Kidney tubule cell (primary cell): ENCODE results near the gene DDX39B.
"Not testable (repeated sequence)": the region's sequence is repeated elsewhere in the genome, so short reads cannot be mapped to it uniquely, and the experiment has no call there.

Source experiments
- DNase-seq: peaks from one replicate; pipeline ENCODE4 v3.0.0-alpha.2; 2018; ENCODE audit warnings: low spot score

Gene DDX39B

GRCh38 chr6:31528821-31529328 lies 12.9 kb downstream of the DDX39B start, which contains the start of gene MCCD1:
TSS of gene MCCD1 (plus strand) at chr6:31528962. CDS start at chr6:31529015, 53 bp downstream.
- peak; percentile 19 for DNase-seq

- DNase-seq: no peak
Measured at GRCh38 chr6:31528307-31528777, 13.5 kb downstream of the DDX39B start.

- DNase-seq: peak; percentile 46
Measured at GRCh38 chr6:31525932-31526591, 15.7 kb downstream of the DDX39B start.

GRCh38 chr6:31525553-31525931 lies 16.3 kb downstream of the DDX39B start:
- no peak for DNase-seq

GRCh38 chr6:31521835-31522234 lies 20.0 kb downstream of the DDX39B start:
- no peak for DNase-seq

GRCh38 chr6:31513456-31514165 lies 28.2 kb downstream of the DDX39B start:
- peak; percentile 54 for DNase-seq

GRCh38 chr6:31510007-31510406 lies 31.8 kb downstream of the DDX39B start:
- no peak for DNase-seq

- DNase-seq: not testable (repeated sequence)
Measured at GRCh38 chr6:31509036-31509435, 32.8 kb downstream of the DDX39B start.

- DNase-seq: no peak
Measured at GRCh38 chr6:31502586-31502985, 39.2 kb downstream of the DDX39B start.

- not testable (repeated sequence) for DNase-seq
Measured at GRCh38 chr6:31499648-31500047, 42.2 kb downstream of the DDX39B start.

- peak; percentile 22 for DNase-seq
Measured at GRCh38 chr6:31498748-31499147, 43.1 kb downstream of the DDX39B start.

- DNase-seq: peak; percentile 88
Measured at GRCh38 chr6:31497531-31498476, 44.0 kb downstream of the DDX39B start, which contains the start of gene MICB. TSS of gene MICB (plus strand) at chr6:31498145. CDS start at chr6:31498194, 49 bp downstream.

- not testable (repeated sequence) for DNase-seq
Measured at GRCh38 chr6:31496826-31497225, 45.0 kb downstream of the DDX39B start.

- peak; percentile 57 for DNase-seq
Measured at GRCh38 chr6:31495580-31495979, 46.2 kb downstream of the DDX39B start.

GRCh38 chr6:31493875-31494694 lies 47.7 kb downstream of the DDX39B start:
- DNase-seq: peak; percentile 77

GRCh38 chr6:31493550-31493874 lies 48.3 kb downstream of the DDX39B start:
- DNase-seq: not testable (repeated sequence)

- no peak for DNase-seq
Measured at GRCh38 chr6:31490115-31490873, 51.5 kb downstream of the DDX39B start.

GRCh38 chr6:31489086-31489485 lies 52.7 kb downstream of the DDX39B start:
- DNase-seq: no peak

- not testable (repeated sequence) for DNase-seq
Measured at GRCh38 chr6:31487674-31488073, 54.1 kb downstream of the DDX39B start.
